SIG-M5 (cell line): ENCODE results near the gene CCDC89.

Experiments used
- DNase-seq: peaks from one replicate; lab custom pipeline; 2025; lab: John Stamatoyannopoulos, UW

CCDC89 gene

GRCh38 chr11:85652786-85653447, 33.1 kb downstream of the CCDC89 start:
- no peak for DNase-seq

- no peak for DNase-seq
Observed at GRCh38 chr11:85651118-85651517, 34.9 kb downstream of the CCDC89 start.

DNA sequence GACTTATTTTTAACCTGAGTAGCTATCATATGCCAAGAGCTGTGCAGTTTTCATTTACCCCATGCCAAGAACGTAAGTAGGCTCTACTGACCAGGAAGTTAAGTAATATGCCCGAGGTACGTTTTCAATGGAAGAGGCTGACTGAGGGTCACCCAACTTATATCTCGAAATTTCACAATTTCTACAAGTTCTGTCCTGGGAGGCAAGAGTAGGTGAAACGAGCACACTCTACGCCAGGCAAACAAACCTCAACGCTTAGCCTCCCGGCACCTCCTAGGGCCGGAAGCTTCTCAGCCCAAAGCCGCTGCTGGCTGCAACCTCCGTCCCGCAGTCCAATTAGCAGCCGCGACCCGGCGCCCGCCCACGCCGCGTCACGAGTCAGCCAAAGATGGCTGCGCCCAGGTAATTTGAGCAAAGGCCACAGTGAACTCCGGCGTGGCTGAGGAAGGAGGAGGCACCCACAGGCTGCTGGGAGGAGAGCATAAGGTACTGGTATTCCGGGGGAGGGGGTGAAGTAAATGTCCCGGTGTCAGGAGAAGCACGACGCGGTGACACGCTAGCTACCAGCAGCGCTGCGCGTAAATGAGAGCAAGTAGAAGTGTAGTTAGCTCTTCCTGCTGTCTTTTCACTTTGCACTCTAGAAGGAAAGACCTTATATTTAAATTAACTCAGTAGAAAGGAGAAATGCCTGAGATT, 38.2 kb downstream of the CCDC89 start, which contains the start of gene TMEM126A:
TSS of gene TMEM126A (plus strand) at position 364 of the 696 bp plus-strand sequence. CDS start 2,289 bp downstream, outside the sequence.
- peak; percentile 36 for DNase-seq

- DNase-seq, result no peak
Observed at GRCh38 chr11:85647078-85647477, 38.9 kb downstream of the CCDC89 start.

DNA sequence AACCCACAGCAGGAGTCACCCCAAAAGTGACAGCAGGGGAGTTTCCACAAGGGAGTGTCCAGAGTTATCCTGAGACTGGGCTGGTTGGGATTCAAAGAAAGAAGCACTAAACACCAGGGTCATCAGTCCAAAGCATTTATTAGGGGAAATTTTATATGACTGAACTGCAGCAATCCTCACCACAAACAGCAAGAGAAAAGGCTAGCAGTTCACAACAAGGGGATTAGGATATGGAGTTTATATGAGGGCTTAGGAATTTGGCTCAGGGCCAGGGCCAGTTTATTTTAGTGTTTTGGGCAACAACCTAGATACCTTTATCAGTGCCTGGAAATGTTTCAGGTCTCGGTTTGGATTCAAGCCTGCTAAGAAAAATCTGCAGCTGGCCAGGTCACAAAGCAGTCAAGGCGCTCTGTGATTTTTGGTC, 42.8 kb downstream of the CCDC89 start:
- DNase-seq, result no peak

- no peak for DNase-seq
Observed at GRCh38 chr11:85634747-85635146, 51.2 kb downstream of the CCDC89 start.
